MCF 10A (cell line): ENCODE results near the gene COBL. TPM values are rescaled to one million over a fixed set of nuclear protein-coding genes. Genes with fewer than 3 reads are reported as not detected.
A peak's percentile ranks its signal among the peaks of the same experiment; 100 is the strongest.

Experiments
- BruUV-seq: library from RNA; stranded (reverse); fragments of 400-500 nt; replicated peaks from 2 replicates; lab custom pipeline; 2021; lab: Mats Ljungman, UMichigan
- CTCF ChIA-PET: fragments of 300-600 bp; sonication (Branson Sonifier 250); formaldehyde crosslinking; extraction: SDS; loops from one replicate; lab custom pipeline; 2021; ENCODE audit warnings: antibody characterized with exemption, inconsistent platforms; lab: Yijun Ruan, JAX
- POLR2A ChIA-PET: fragments of 300-600, 350-650 bp; sonication (Branson Sonifier 250); formaldehyde crosslinking; extraction: SDS; loops from one replicate; lab custom pipeline; 2020; ENCODE audit warnings: antibody characterized with exemption, inconsistent platforms; lab: Yijun Ruan, JAX
- DNase-seq: peaks from one replicate; pipeline ENCODE4 v3.0.0-alpha.2; 2018; ENCODE audit not compliant: unreplicated experiment
- H3K27ac Mint-ChIP-seq: one replicate; pipeline ENCODE4 v1.8.0; 2022; ENCODE audit warnings: mild to moderate bottlenecking, low read depth, mixed read lengths; ENCODE audit not compliant: unreplicated experiment
- H3K27me3 Mint-ChIP-seq: one replicate; pipeline ENCODE4 v1.8.0; 2022; ENCODE audit warnings: mixed read lengths; ENCODE audit not compliant: insufficient read depth, unreplicated experiment
- H3K36me3 Mint-ChIP-seq: one replicate; pipeline ENCODE4 v1.8.0; 2022; ENCODE audit warnings: mild to moderate bottlenecking, moderate library complexity, mixed read lengths; ENCODE audit not compliant: insufficient read depth, unreplicated experiment
- H3K4me1 Mint-ChIP-seq: one replicate; pipeline ENCODE4 v1.8.0; 2022; ENCODE audit warnings: mixed read lengths; ENCODE audit not compliant: insufficient read depth, unreplicated experiment
- H3K4me3 Mint-ChIP-seq: one replicate; pipeline ENCODE4 v1.8.0; 2022; ENCODE audit warnings: mild to moderate bottlenecking, moderate library complexity, mixed read lengths; ENCODE audit not compliant: unreplicated experiment
- H3K9me3 Mint-ChIP-seq: one replicate; pipeline ENCODE4 v1.8.0; 2022; ENCODE audit warnings: mixed read lengths; ENCODE audit not compliant: unreplicated experiment
- intact Hi-C: fragments of 100-400 bp; cut with micrococcal nuclease; formaldehyde crosslinking; loops from 2 replicates; pipeline ENCODE4 v1.14.1; 2022
- total RNA-seq: library from RNA; stranded (reverse); gene quantifications from 2 replicates; pipeline ENCODE4 v1.2.3, GENCODE V29; 2022
- TF ChIP-seq, protein P1 (sequence below): fragments of 200-600 bp; IDR thresholded peaks from one replicate; pipeline ENCODE4 v1.8.0; 2022; ENCODE audit warnings: antibody characterized with exemption, mild to moderate bottlenecking; ENCODE audit not compliant: unreplicated experiment

COBL gene
- total RNA-seq, 1 experiment from 2014 or later: 12.3 TPM

DNA sequence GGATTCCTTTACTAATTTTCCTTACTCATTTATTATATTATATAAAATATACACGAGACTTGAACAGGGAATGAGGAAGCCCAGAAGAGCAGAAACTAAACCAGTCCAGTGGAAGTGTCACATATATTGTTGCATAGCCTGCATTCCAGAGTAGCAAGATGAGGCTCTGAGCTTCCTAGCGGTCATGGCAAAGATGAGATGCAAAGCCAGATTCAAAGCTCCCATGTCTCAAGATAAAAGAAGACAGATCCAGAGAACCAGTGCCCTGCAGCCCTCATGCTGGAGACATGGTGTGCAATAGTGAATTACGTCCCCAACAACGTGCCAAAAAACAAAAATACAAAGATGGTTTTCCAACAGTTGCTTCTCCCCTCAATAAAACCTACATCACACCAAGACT is 59.7 kb downstream of the COBL start:
- no peaks in the 10 kb centered on the region for H3K9me3 Mint-ChIP-seq
- POLR2A ChIA-PET: no interaction called here
- no peak overlapping the region for H3K4me3 Mint-ChIP-seq

GRCh38 chr7:51256209-51256781 is 60.3 kb downstream of the COBL start:
- Mint-ChIP-seq H3K9me3 (no peaks in the 10 kb centered on the region), H3K4me3 (no peak overlapping the region), H3K4me1 (peaks cover 12% of the 10 kb centered on the region), H3K27ac (no peak overlapping the region), H3K27me3 (no peaks in the 10 kb centered on the region), H3K36me3 (no peaks in the 10 kb centered on the region)
- no peak for DNase-seq
- BruUV-seq: no TSS peak
- intact Hi-C loops: no loop called here
- POLR2A ChIA-PET: no interaction called here
- TF ChIP-seq, protein P1, sequence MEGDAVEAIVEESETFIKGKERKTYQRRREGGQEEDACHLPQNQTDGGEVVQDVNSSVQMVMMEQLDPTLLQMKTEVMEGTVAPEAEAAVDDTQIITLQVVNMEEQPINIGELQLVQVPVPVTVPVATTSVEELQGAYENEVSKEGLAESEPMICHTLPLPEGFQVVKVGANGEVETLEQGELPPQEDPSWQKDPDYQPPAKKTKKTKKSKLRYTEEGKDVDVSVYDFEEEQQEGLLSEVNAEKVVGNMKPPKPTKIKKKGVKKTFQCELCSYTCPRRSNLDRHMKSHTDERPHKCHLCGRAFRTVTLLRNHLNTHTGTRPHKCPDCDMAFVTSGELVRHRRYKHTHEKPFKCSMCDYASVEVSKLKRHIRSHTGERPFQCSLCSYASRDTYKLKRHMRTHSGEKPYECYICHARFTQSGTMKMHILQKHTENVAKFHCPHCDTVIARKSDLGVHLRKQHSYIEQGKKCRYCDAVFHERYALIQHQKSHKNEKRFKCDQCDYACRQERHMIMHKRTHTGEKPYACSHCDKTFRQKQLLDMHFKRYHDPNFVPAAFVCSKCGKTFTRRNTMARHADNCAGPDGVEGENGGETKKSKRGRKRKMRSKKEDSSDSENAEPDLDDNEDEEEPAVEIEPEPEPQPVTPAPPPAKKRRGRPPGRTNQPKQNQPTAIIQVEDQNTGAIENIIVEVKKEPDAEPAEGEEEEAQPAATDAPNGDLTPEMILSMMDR: no peak
- CTCF ChIA-PET: interaction anchor here (0.5 to 2.4 kb wide), 3 partner anchors 16 to 101 kb away, joined by 3 to 10 read pairs (median 5); no protein-coding TSS in a partner anchor

More for the DNA sequence above, 59.7 kb downstream of the COBL start:
- no peaks in the 10 kb centered on the region for H3K36me3 Mint-ChIP-seq
- DNase-seq: no peak
- H3K27ac Mint-ChIP-seq: no peak overlapping the region
- no peaks in the 10 kb centered on the region for H3K27me3 Mint-ChIP-seq
- BruUV-seq: no TSS peak
- intact Hi-C loops: no loop called here
- H3K4me1 Mint-ChIP-seq: peaks cover 9% of the 10 kb centered on the region
- CTCF ChIA-PET: interaction anchor here (0.6 to 1.5 kb wide), 2 partner anchors 16 to 73 kb away, joined by 3 to 5 read pairs; no protein-coding TSS in a partner anchor
- TF ChIP-seq, protein P1: no peak

GRCh38 chr7:51255536-51256208 is 60.9 kb downstream of the COBL start:
- TF ChIP-seq, protein P1: no peak
- peaks cover 12% of the 10 kb centered on the region for H3K4me1 Mint-ChIP-seq

GRCh38 chr7:51255036-51255435 is 61.6 kb downstream of the COBL start:
- H3K4me3 Mint-ChIP-seq: no peak overlapping the region
- POLR2A ChIA-PET: no interaction called here
- no TSS peak for BruUV-seq
- CTCF ChIA-PET: interaction anchor here (0.9 to 2.4 kb wide), 4 partner anchors 19 to 113 kb away, joined by 3 to 10 read pairs (median 6); no protein-coding TSS in a partner anchor
- no peaks in the 10 kb centered on the region for H3K27me3 Mint-ChIP-seq
- DNase-seq: no peak
- H3K36me3 Mint-ChIP-seq: no peaks in the 10 kb centered on the region
- no peaks in the 10 kb centered on the region for H3K9me3 Mint-ChIP-seq
- intact Hi-C loops: no loop called here
- peaks cover 12% of the 10 kb centered on the region for H3K4me1 Mint-ChIP-seq
- TF ChIP-seq, protein P1: no peak
- H3K27ac Mint-ChIP-seq: no peak overlapping the region

More at GRCh38 chr7:51255536-51256208, 60.9 kb downstream of the COBL start:
- ChIA-PET CTCF (interaction anchor here (0.5 to 2.4 kb wide), 4 partner anchors 17 to 102 kb away, joined by 3 to 10 read pairs (median 4); no protein-coding TSS in a partner anchor), POLR2A (no interaction called here)
- BruUV-seq: no TSS peak
- no peak overlapping the region for H3K4me3 Mint-ChIP-seq
- intact Hi-C loops: no loop called here
- no peak overlapping the region for H3K27ac Mint-ChIP-seq
- H3K9me3 Mint-ChIP-seq: no peaks in the 10 kb centered on the region
- H3K36me3 Mint-ChIP-seq: no peaks in the 10 kb centered on the region
- DNase-seq: peak; percentile 16
- no peaks in the 10 kb centered on the region for H3K27me3 Mint-ChIP-seq
